Erythroblast (primary cell): ENCODE data around the gene SARDH.

Source experiments
- GATA1 ChIP-seq: IDR thresholded peaks from 2 replicates; pipeline ENCODE4 v1.6.1; 2011; ENCODE audit warnings: low read depth, mild to moderate bottlenecking, control low read depth, low read length, moderate library complexity
- POLR2A ChIP-seq: IDR thresholded peaks from 2 replicates; pipeline ENCODE4 v1.6.1; 2011; ENCODE audit warnings: mild to moderate bottlenecking, low read length

DNA sequence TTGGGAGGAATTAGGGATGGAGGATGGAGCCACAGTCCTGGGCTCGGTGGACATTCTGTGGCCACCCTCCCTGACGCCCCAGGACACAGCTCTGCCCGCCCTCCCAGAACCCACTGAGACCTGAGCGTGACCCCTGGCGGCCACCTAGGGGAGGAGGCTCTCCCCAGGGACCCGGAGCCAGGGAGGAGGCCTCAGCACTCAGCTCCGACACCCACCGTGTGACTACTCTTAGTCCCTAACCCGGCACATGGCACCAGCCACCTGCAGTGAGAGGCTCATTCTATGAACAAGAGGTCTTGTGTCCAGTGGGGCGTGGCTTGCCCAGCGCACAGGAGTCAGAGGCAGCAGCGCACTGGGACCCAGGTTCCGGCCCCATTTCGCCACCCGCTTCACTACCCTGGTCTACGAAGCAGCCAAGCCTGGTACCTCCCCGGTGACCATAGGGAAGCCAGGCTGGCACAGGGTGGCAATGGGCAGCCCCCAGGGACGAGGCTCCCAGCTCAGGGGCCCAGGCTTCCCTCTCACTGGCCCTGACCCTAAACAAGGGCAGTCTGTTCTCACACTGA lies 10.2 kb downstream of the SARDH start:
- TF ChIP-seq POLR2A = no peak
- no peak for TF ChIP-seq GATA1
